ENCODE measurements around the gene ALG14.
"Not testable (repeated sequence)": the region's sequence is repeated elsewhere in the genome, so short reads cannot be mapped to it uniquely, and the experiment has no call there.

The ALG14 gene

DNA sequence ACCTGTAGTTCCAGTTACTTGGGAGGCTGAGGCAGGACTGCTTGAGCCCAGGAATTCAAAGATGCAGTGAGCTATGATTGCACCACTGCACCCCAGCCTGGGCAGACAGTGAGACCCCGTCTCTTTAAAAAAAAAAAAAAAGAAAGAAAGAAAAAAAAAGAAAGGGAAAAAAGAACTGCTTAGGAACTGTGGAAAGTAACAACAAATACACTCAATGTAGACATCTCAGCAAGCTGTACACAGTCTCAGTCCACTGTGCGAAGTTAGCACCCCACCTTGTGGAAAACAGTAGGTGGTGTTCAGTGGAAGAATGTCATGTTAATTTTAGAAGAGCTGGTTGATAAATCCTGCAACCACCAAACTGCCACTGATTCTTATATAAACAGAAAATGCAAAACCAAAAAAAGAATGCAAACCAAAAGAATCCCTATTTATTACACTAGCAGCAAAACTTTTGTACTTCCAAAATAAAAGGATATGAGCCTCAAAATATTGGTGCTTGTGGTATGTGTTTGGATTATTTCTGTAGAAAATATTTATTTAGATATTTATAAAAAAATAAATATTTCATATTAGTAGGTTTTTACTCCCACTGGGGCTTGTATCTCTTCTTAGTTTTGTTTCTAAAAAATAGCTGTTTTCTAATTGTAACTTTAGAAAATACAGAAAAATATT, 31.1 kb downstream of the ALG14 start:
- no peak for DNase-seq

DNA sequence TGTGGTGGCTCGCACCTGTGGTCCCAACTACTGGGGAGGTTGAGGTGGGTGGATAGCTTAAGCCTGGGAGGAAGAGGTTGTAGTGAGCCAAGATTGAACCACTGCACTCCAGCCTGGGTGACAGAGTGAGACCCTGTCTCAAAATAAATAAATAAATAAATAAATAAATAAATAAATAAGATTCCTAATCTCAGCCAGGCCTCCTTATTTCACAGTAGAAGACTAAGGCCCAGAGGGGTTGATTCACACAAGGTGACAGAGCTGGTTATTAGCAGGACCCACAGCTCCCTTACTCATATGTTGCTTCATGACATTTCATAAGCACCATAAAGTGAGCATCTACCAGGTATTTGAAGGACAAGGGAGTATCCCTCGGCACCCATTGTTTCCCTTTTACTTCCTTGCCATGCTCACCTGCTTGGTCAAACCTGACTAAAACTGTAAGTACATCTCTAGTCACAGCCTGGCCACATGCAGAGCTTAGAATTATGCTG, 32.7 kb downstream of the ALG14 start:
- DNase-seq = no peak

DNA sequence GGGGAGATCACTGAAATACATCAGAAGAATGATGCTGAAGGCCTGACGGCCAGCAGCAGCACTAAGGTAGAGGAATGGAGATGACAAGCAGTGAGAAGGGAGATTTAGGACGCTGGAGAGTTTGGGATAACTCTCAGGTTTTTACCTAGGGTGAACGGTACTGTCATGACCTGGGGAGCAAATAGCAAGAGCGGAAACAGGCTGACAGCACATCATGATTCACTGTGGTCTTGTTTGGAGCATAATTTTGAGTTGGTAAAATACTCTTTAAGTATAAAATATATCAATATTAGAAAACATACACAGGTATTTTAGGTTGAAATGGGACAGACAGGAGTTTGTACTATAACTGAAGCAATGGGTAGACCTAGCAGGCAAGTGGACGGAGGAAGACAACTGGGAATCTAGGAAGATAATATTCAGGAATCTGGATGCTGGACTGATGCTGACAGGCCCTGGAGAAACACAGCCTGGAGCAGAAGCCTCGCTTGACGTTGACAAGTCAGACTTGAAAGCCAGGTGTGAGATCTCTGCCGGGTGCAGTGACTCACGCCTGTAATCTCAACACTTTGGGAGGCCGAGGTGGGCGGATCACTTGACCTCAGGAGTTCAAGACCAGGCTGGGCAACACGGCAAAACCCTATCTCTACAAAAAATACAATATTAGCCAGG, 33.3 kb downstream of the ALG14 start:
- no peak for DNase-seq

DNA sequence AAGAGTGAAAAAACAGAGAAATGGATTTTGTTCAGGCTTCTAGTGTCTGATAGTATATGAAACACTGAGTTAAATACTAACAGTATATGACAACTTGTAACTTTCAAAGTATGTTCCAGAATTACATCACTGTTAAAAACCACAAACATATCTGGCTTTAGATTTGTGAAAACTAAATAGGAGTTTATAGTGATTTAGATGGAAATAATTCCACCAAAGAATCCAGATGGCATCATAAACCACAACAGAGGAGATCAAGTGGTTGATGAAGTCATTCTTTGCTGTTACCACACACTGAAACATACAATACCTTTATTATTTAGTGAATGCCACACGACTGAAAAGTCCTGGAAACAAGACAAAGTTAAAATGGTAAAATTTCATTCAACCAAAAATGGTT, 37.2 kb downstream of the ALG14 start:
- DNase-seq = no peak

DNA sequence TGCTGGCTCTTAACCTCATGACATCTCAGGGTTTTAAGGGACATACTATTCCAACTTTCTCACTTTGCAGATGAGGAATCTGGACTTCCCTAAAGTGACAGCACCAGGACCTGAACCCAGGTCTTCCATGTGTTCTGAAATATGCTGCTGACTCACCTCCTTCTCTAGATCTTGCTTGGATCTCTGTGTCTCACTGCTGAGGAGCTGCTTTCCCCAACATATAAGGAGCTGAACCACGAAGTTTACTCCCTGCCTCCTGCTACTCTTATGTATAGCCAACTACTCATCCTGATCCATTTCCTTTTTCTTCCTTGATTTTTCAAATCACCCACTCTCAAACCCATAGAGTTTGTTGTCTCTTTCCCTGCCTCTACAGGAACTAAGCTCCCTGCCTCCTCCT, 38.2 kb downstream of the ALG14 start:
- DNase-seq = no peak

DNA sequence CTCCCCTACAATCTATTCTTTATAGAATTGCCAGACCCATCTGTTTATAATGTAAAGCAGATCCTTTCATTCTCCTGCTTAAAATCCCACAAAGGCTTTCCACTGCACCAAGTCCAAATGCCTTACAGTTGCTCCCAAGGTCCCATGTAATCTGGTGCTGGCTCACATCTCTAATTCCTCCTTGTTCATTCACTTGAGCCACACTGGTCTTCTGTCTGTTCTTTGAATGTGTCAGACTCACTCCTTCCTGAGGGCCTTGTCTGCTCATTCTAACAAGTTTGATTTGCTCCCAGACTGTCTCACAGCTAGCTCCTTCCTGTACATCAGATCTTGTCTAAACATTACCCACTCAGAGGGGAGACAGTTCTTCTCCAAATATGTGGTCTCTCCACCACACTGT, 38.9 kb downstream of the ALG14 start:
- no peak for DNase-seq

DNA sequence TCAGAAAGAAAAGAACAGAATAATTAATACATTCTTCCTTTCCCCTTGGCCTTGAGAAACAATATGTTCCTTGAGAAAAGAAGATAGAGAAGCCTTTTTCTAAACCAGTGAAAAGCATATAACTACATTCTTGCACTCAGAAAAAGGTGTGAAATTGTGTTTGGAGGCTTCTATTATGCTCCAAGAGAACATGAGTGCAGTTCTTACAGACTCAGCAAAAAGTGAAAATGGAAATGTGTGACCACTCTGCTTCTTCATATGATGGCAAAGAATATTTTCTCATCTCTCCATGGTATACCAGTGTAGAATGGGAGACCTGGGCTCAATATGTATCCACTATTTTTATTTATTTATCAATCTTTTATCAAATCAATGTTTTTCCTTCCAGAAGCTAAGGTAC, 43.2 kb downstream of the ALG14 start:
- no peak for DNase-seq

DNA sequence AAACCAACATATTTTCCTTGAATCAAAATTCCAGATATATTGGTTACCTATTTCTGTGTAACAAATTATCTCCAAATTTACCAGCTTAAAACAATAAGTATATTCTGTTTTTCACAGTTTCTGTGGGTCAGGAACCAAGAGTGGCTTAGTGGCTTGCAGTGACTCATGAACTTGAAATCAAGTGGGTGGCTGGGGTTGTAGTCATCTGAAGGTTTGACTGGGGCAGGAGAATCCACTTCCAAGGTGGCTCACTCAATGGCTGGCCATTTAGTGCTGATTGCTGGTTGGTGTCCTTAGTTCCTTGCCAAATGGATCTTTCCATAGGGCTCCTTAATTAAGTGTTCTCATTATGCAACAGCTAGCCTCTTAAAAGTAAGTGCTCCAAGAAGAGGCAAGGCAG, 43.8 kb downstream of the ALG14 start:
- no peak for DNase-seq

DNA sequence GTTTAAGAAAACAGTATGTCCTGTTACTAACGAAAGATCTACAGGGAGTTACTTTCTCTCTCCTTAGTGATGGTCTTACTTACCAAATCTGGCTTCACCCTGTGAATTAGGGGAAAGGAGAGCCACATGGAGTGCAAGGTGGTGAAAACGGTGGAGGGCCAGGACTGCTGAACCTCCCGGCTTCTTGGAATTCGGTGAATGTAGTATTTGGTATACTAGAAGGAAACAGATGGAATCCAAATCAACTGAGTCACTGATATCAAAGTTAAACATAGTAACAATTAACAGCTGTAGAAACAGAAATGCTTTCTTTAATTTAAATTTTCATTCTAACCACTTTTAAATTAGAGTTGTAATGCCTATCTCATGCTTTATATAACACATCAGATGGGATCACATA, 45.7 kb downstream of the ALG14 start:
- DNase-seq = no peak

DNA sequence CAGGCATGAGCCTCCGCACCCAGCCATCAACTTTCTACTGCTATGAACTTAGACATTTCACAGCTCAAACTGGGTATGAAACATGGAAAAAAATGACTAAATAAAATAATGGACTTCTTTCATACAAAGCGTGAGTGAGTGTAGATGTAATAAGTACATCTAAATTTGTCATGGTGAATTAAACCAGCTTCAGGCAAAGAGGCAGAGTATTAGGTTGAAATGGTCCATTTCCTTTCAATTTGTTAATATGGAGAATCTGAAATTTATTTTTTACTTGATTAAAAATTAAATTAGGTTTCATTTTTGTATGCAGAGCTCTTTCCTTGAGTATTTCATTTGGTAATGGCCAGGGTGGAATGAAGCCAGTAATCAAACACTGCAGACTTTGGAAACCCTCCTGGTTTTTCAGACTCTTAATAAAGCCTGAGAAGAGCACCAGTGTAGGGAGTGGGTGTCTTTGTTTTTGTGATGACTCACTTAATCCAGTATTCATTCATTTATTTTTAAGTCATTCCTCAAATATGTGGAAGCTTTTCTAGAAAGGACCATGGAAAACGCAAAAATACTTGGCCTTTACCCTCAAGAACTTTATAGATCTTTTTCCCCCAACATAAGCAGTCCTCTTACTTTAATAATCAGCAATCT, 49.2 kb downstream of the ALG14 start:
- DNase-seq = no peak

DNA sequence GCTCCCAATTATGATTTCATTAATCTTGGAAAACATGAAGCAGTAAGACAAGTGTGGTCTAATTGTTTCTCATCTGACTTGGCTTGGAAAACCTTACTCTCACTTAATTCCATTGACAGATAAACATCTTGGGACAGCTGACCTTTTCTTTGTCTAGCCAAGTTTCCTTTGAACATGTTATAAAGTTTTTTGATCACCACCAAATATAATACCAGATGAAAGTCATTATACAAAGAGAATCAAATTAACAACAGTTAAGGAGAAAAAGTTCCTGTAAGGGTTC, 50.2 kb downstream of the ALG14 start:
- no peak for DNase-seq

DNA sequence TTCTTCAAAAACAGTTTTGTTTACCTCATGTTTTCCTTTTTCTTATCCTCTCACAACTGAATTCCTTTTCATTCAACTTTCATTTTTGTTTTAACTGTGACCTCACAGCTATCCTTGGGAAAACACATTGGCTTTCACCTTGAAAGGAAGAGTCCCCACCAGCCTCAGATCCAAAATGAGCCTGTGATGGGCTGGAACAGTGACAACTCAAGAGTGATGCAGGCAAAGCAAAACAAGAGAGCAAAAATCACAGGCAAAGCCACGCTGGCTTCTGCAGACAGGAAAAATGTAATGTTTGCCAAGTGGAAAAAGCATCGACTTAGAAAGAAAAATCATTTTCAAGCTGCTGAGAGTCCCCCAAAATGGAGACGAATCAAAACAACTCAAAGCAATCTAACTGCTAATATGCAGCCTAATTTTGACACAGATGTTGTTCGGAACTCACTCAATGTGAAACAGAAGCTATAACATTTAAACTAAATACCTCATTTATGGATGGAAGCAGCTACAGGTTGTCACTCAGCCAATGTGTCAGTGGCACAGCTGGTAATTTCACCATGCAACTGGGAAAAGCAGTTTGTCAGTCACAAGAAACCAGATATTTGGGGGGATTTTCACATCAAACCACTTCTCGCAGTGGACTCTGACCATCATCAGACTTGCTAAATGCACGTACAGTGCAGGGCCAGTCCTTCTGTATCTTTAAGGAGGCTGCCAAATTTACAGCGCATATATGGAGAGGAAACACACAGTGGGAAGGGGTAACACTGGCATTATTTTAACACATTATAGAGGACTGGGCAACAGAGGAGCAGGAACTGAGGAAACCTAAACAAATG, 50.7 kb downstream of the ALG14 start:
- DNase-seq = no peak

DNA sequence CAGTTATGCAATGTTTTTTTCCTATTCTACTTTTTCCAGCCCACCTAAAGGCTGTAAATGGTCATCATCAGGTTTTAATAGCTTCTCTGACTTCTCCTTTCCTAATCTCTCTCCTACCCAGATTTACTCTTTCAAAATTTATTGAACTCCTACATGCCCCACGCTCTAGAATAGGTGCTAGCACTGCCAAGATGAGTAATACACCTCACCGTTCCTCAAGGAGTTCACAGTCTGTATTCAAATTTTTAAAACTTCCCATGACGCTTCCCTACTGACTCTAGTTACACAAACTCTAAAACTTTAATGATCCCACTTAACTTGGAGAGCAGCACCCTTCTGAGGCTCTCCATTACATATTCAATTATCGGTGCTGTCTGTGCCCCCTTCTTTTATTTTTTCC, 51.6 kb downstream of the ALG14 start:
- no peak for DNase-seq

DNA sequence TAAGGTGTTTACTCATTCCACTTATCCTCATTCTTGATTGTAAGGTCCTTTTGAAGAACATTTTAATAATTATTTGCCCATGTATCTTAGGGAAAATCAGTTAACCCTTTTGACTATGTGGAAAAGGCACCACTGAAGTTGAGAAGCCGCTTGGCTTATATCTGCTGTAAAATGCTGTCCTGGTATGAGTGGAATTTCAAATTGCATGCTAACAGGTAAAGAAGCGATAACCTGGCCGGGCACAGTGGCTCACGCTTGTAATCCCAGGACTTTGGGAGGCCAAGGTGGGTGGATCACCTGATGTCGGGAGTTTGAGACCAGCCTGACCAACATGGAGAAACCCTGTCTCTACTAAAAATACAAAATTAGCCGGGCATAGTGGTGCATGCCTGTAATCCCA, 53.3 kb downstream of the ALG14 start:
- not testable (repeated sequence) for DNase-seq

DNA sequence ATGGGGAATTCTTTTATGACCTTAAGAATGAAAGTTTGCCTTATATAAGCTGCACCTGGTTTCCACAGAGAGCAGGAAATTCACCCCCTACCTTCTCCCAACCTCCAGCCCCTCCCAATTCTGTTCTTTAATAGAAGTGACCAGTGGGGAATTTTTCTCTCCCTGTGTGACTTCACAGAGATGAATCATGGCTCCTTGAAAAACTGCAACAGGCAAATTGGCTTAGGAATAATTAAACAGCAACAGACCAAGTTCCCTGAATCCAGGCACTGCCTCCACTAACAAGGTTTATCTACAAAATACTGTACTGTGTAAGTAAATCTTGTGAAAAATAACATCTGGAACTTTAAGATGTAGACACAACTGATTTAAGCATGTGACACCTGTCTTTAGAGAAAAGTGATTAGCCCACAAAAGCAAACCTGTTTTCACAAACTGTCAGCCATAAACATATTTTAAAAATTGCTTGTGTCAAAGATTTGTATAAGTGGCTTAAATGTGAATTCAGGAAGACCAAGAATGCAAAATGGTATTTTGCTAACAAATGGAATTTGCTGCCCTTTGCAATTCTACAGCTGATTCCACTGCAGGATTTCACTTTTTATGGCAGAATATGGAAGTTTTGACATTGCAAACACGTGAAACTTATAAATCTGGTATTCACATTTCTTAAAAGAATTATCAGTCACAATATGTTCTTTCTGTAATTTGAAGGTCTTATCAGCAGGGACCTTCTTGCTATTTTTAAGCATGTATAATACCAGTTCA, 54.0 kb downstream of the ALG14 start:
- DNase-seq = no peak

DNA sequence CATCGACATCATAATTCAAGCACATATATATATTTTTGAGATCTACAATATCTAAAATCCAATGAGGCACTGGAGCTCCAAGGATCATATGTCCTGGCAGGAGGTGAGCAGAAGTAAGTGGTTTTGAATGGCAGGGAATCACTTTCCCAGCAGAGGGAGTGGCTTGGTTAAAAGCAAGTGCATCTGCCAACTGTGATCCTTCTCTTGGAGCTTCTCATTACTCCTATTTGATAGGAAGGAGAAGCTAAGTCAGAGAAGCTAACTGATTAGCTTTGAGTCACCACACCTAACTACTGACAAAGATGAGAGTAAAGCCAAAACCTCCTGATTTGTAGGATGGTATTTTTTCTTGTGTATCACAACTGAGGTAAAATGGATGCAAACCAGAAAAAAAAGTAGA, 55.0 kb downstream of the ALG14 start:
- DNase-seq = no peak

DNA sequence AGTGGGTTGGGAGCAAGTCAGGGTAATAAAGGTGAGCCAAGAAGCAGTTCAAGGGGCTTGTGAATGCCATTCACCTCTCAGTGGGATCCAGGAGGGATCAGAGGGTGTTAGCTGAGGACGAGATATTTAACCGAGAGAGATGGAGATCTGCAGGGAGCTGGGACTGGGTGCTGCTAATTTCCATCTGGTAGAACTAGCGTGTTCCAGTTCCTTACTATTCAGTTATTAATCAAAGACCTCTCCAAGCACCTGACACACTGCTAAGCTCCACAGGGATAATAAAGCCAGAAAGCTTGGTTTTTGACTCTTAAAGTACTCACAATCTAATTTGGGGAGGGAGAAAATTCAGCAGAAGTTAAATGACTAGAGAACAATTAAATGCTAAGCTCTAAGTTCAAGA, 57.7 kb downstream of the ALG14 start:
- no peak for DNase-seq

DNA sequence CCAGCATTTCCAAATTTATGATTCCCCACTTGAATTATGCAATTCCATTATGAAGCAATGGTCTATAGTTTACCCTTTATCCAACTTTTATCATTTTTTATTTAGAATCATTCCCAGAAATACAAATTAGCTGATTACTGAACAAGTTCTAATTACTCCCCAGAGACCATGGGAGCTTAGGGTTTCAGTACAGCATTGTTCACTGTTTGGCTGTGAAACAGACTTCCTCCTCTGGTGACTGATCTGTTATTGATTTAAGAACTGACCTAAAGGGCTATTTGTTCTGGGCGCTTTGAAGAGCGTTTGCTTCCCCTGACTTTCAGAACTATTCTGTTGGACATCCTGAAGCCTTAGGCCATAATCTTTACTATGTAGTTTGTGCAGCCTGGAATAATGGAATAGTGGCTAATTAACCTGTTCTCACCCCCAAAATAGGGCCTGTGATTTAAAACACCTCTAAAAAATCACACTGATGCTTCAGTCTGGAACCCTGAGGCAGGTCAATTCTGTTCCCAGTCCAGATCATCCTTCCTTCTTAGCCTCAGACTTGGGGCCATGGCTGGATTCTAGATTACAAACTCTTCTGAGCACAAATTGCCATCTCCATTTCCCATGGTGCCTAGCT, 58.7 kb downstream of the ALG14 start:
- no peak for DNase-seq

DNA sequence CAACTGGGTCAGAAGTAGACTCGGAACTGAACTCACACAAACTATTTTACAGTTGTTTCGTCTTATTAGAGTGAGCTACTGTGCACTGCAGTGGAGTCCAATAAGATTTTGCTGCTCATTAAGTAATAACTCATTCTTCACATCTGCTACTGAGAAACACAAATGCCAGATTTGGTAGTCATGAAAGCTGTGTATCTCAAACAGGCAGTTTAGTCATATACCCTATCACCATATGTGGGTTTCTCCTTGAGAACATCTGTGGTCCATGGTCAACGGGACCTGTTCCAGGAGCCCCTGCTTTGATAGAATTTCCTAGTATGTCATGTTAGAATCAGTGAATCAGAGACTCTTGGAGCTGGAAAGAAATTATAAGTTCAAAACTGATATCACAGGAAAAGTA, 60.4 kb downstream of the ALG14 start:
- no peak for DNase-seq

DNA sequence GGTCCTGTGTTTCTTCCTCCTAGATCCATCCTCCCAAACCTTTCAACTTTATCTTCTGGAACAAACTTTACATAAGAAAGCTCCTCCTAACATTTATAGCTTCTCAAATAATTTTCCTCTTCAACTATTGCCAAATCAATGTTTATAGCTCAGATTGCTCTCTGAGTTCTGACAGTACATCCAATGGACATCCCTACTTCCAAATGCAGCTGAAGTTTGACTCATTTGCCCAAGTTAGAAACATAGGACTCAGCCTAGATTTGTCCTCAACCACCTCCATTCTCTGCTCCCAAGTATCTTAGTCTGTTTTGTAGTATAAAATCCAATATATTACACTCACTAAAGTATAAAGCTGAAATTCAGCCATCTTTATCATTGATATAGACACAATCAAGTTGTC, 62.6 kb downstream of the ALG14 start:
- DNase-seq = no peak

DNA sequence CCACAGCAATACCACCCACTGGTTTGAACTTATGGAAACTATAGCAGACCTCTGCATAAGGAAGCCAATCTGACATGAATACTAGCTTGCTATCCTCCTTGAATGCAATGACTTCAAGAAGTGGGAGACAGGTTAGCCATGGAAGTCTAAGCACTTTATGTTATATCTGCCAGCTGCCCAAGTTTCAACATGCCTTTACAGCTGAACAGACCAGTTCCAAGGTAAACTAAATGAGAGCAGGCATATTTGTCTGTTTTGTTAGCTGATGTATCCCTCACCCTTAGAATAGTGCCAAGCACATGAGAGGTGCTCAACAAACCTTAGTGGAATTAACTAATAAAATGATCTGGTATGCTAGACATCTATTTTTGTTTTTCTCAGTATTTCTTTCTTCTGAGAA, 65.1 kb downstream of the ALG14 start:
- no peak for DNase-seq

DNA sequence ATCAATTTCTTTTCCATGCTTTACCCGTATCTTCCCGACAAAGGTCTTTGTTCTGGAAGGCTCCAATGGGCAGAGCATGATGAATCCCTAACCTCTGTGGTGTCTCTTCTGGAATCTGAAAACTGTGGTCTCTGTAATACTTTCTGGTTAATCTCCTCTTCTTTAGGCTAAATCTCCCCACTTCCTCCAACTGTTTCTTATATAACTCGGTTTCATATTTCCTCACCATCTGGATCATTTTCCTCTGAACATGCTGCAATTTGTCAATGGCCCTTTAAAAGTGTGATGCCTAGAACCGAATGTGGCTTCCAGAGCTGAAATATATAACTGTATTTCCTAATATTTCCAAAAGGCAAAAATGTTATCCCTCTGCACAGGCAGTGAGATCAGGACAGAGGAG, 66.1 kb downstream of the ALG14 start:
- DNase-seq = no peak

All from activated naive CD4-positive, alpha-beta T cell treated with Interleukin-2 at 50 U/mL for 16 hours (primary cell).